Stomach (tissue), 9 donors: Measurements from ENCODE around the gene DCAF5. TPM values are rescaled to one million over a fixed set of nuclear protein-coding genes. Genes with fewer than 3 reads are reported as not detected.
"Not testable (repeated sequence)": the region's sequence is repeated elsewhere in the genome, so short reads cannot be mapped to it uniquely, and the experiment has no call there.

Source experiments
- DNase-seq, 2 donors: peaks; one replicate each; pipeline versions ENCODE4 v3.0.0 to v3.0.0-alpha.2; 2013 to 2019
- H3K27ac ChIP-seq, 5 donors: fragments of 200-600 bp in 4 of 5; sonication (generic) in 4 of 5; one replicate each; pipeline ENCODE4 v1.5.1; 2013 to 2019; ENCODE audit warnings: mild to moderate bottlenecking in 1 of 5, moderate library complexity in 1 of 5
- H3K27me3 ChIP-seq, 3 donors: fragments of 200-600 bp; sonication (generic); one replicate each; pipeline ENCODE4 v1.5.1; 2017 to 2019; ENCODE audit warnings: mixed run types in 1 of 3
- H3K36me3 ChIP-seq, 4 donors: fragments of 200-600 bp; sonication (generic); 1 replicate in 3 of 4; 2 replicates in 1 of 4; pipeline ENCODE4 v1.5.1; 2016 to 2019
- H3K4me1 ChIP-seq, 4 donors: fragments of 200-600 bp; sonication (generic); one replicate each; pipeline ENCODE4 v1.5.1; 2016 to 2019
- H3K4me3 ChIP-seq, 4 donors: fragments of 200-600 bp; sonication (generic) in 3 of 4; one replicate each; pipeline ENCODE4 v1.5.1; 2016 to 2019; ENCODE audit warnings: mild to moderate bottlenecking in 1 of 4
- H3K9me3 ChIP-seq, 4 donors: fragments of 200-600 bp; sonication (generic); one replicate each; pipeline ENCODE4 v1.5.1; 2016 to 2019
- EP300 ChIP-seq: sonication (generic); formaldehyde crosslinking; IDR thresholded peaks from one replicate; pipeline ENCODE4 v1.6.1; 2017; ENCODE audit warnings: antibody characterized with exemption
- POLR2A ChIP-seq, 4 donors: fragments of 450-650 bp; IDR thresholded peaks; one replicate each; pipeline ENCODE4 v1.6.1; 2016; ENCODE audit warnings: antibody characterized with exemption in 4 of 4, control low read depth in 2 of 4, mild to moderate bottlenecking in 1 of 4, moderate library complexity in 1 of 4
- POLR2AphosphoS5 ChIP-seq, 3 donors: sonication (generic); formaldehyde crosslinking; IDR thresholded peaks; one replicate each; pipeline ENCODE4 v1.6.1; 2016; ENCODE audit warnings: antibody characterized with exemption in 3 of 3
- WGBS, 5 donors: extraction: QIAGEN DNeasy Blood & Tissue Kit in 3 of 5; methylation state at CpG; one replicate each; pipeline versions ENCODE4 v1.1.5 to v1.1.7; 2013 to 2018; 5-methylcytosine and 5-hydroxymethylcytosine counted together
- intact Hi-C: fragments of 100-400 bp; cut with DNase I; formaldehyde crosslinking; loops from one replicate; pipeline ENCODE4 v1.15.1; 2023; ENCODE audit warnings: low total_unique reads
- polyA plus RNA-seq, 3 donors: library from polyadenylated mRNA; stranded (reverse); fragments of 200-250 nt; gene quantifications; one replicate each; pipeline ENCODE4 v1.2.3, GENCODE V29; 2013
- total RNA-seq, 5 donors: library from RNA; depleted of rRNA; stranded (reverse); fragments of >200 nt; gene quantifications; one replicate each; pipeline versions ENCODE4 v1.1.0 to v1.2.3, GENCODE V29; 2014 to 2016
- TF ChIP-seq, protein P1 (sequence below), 7 experiments: fragments of 450-650 bp in 4 of 7; fragments of 200-600 bp in 3 of 7; sonication (generic) in 3 of 7; IDR thresholded peaks; one replicate each; pipeline ENCODE4 v1.5.1; 2016 to 2019; ENCODE audit warnings: antibody characterized with exemption in 7 of 7, control low read depth in 2 of 7, mild to moderate bottlenecking in 1 of 7
- donor health status: healthy with polysubstance abuse.
- donor health status: Bipolar disorder and iron deficiency.
- donor health status: healthy.

The DCAF5 gene
- total and polyA plus RNA-seq, 8 donors: 13.9 to 80.5 (median 26.9) TPM

DNA sequence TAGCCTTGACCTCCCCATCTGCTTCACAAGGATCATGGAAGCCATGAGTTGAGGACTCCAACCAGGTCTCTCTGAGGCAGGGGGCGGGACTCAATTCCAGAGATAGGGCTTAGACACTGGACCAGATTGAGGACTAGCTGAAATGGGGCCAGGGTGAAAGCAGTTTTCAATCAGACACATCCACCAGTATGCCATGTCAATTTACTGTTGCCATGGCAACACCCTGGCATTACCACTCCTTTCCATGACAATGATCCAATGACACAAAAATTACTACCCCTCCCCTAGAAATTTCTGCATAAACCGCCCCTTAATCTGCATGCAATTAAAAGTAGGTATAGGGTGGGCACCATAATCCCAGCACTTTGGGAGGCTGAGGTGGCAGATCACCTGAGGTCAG is 18.6 kb upstream of the DCAF5 start:
- Histone ChIP-seq H3K27me3 (no peaks in the 10 kb centered on the region), H3K36me3 (no peaks in the 10 kb centered on the region), H3K4me1 (no peaks in the 10 kb centered on the region), H3K9me3 (no peaks in the 10 kb centered on the region), H3K4me3 (no peak overlapping the region), H3K27ac (no peak overlapping the region)
- DNase-seq: no peak
- intact Hi-C loops: no loop called here
- no peak for TF ChIP-seq EP300
- no peak for TF ChIP-seq POLR2A (IDR thresholded peaks at IDR 0.05)
- 89 to 98% (median 96%) methylated on average over 2 of the region's 2 CpGs for WGBS, 5 donors

DNA sequence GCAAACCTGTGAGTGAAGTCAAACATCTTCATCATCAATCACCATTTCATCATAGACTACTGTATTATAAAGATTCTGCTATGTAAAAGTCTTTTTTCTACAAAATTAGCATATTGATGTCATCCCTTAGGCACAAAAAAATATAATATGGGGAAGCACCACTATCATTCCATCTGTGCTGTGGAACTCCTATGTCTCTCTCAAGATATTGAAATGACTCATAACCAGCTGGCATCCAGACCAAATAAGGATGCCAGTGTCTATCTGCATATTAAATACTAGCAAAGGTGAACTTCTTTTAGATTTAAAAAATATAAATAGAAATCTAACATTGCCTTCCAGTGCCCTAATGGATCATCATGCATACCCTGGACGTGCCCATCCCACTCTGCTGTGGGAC is 17.9 kb upstream of the DCAF5 start:
- 71 to 88% (median 85%) methylated on average over 1 of the region's 1 CpG for WGBS, 5 donors
- Histone ChIP-seq H3K27ac (no peak overlapping the region), H3K9me3 (no peaks in the 10 kb centered on the region), H3K27me3 (no peaks in the 10 kb centered on the region), H3K4me3 (no peak overlapping the region), H3K36me3 (no peaks in the 10 kb centered on the region), H3K4me1 (no peaks in the 10 kb centered on the region)
- no peak for DNase-seq
- intact Hi-C loops: no loop called here
- TF ChIP-seq, protein P1, sequence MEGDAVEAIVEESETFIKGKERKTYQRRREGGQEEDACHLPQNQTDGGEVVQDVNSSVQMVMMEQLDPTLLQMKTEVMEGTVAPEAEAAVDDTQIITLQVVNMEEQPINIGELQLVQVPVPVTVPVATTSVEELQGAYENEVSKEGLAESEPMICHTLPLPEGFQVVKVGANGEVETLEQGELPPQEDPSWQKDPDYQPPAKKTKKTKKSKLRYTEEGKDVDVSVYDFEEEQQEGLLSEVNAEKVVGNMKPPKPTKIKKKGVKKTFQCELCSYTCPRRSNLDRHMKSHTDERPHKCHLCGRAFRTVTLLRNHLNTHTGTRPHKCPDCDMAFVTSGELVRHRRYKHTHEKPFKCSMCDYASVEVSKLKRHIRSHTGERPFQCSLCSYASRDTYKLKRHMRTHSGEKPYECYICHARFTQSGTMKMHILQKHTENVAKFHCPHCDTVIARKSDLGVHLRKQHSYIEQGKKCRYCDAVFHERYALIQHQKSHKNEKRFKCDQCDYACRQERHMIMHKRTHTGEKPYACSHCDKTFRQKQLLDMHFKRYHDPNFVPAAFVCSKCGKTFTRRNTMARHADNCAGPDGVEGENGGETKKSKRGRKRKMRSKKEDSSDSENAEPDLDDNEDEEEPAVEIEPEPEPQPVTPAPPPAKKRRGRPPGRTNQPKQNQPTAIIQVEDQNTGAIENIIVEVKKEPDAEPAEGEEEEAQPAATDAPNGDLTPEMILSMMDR (IDR thresholded peaks at IDR 0.05): no peak
- no peak for TF ChIP-seq POLR2A (IDR thresholded peaks at IDR 0.05)
- TF ChIP-seq POLR2AphosphoS5 (IDR thresholded peaks at IDR 0.05): no peak
- no peak for TF ChIP-seq EP300

DNA sequence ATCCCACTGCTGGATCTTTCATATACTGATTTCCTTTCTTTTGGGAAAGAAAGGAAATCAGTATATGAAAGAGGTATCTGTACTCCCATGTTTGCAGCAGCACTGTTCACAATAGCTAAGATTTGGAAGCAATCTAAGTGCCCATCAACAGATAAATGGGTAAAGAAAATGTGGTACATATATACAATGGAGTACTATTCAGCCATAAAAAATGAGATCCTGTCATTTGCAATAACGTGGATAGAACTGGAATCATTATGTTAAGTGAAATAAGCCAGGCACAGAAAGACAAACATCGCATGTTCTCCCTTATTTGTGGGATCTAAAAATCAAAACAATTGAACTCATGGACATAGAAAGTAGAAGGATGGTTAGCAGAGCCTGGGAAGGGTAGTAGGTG is 12.9 kb upstream of the DCAF5 start:
- H3K27me3 ChIP-seq, intact Hi-C loops, H3K4me3 ChIP-seq, H3K27ac ChIP-seq, H3K9me3 ChIP-seq, H3K36me3 ChIP-seq, H3K4me1 ChIP-seq, DNase-seq: not testable (repeated sequence)
- WGBS, 5 donors: 82 to 92% (median 87%) methylated on average over 2 of the region's 2 CpGs

DNA sequence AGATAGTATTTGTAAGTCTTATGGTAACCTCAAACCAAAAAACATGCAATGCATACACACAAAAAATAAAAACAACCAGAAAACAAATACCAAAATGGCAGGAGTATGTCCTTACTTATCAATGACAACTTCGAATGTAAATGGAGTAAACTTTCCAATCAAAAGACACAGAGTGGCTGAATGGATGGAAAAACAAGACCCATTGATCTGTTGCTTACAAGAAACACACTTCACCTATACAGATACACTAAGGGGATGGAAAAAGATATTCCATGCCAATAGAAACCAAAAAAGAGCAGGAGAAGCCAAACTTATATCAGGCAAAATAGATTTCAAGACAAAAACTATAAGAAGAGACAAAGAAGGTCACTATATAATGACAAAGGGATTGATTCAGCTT is 8.7 kb upstream of the DCAF5 start:
- Histone ChIP-seq H3K4me1 (no peaks in the 10 kb centered on the region), H3K4me3 (no peak overlapping the region), H3K27ac (no peak overlapping the region), H3K27me3 (no peaks in the 10 kb centered on the region), H3K9me3 (peaks cover 0 to 6% (median 0%) of the 10 kb centered on the region in 4 donors), H3K36me3 (no peaks in the 10 kb centered on the region)
- TF ChIP-seq POLR2A (IDR thresholded peaks at IDR 0.05): no peak
- TF ChIP-seq, protein P1 (IDR thresholded peaks at IDR 0.05): no peak
- TF ChIP-seq EP300: no peak
- no peak for TF ChIP-seq POLR2AphosphoS5 (IDR thresholded peaks at IDR 0.05)
- intact Hi-C loops: no loop called here
- DNase-seq: no peak
- 81 to 88% (median 84%) methylated on average over 1 of the region's 1 CpG for WGBS, 5 donors

DNA sequence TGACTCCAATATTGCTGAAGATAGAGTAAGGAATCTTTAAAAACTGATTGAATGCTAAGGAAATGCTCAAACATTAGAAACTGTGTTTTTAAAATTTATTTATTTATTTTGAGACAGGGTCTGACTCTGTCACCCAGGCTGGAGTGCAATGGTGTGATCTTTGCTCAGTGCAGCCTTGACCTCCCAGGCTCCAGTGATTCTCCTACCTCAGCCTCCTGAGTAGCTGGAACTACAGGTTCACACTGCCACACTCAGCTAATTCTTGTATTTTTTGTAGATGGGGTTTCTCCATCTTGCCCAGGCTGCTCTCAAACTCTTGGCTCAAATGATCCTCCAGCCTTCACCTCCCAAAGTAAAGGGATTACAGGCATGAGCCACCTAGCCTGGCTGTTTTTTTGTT is 3.3 kb upstream of the DCAF5 start:
- Histone ChIP-seq H3K4me3 (no peak overlapping the region), H3K9me3 (no peaks in the 10 kb centered on the region), H3K27me3 (no peaks in the 10 kb centered on the region), H3K27ac (no peak overlapping the region), H3K4me1 (peaks cover 0 to 19% (median 9%) of the 10 kb centered on the region in 4 donors), H3K36me3 (no peaks in the 10 kb centered on the region)
- TF ChIP-seq POLR2AphosphoS5 (IDR thresholded peaks at IDR 0.05) (no peak), POLR2A (IDR thresholded peaks at IDR 0.05) (no peak), EP300 (no peak)
- TF ChIP-seq, protein P1 (IDR thresholded peaks at IDR 0.05): no peak
- no peak for DNase-seq
- intact Hi-C loops: no loop called here
